ENCODE measurements around the gene ACP4. TPM values are rescaled to one million over a fixed set of nuclear protein-coding genes. Genes with fewer than 3 reads are reported as not detected.

The ACP4 gene
- total RNA-seq, 1 donor from 2014 or later: not detected

GRCh38 chr19:50791594-50792271 is 1.5 kb downstream of the ACP4 start:
- Mint-ChIP-seq H3K9me3 (no peaks in the 10 kb centered on the region), H3K4me1 (peaks cover 4% of the 10 kb centered on the region), H3K36me3 (no peaks in the 10 kb centered on the region), H3K27me3 (ENCODE audit: low read depth) (no peaks in the 10 kb centered on the region), H3K27ac (no peak overlapping the region), H3K4me3 (no peak overlapping the region)
- no peak for DNase-seq (ENCODE audit: low spot score in 2 of 2, unreplicated experiment in 2 of 2)
- TF ChIP-seq CTCF (IDR thresholded peaks at IDR 0.05; ENCODE audit: unreplicated experiment): no peak

- H3K9me3 Mint-ChIP-seq: no peaks in the 10 kb centered on the region
- H3K4me1 Mint-ChIP-seq: peaks cover 4% of the 10 kb centered on the region
- no peak overlapping the region for H3K4me3 Mint-ChIP-seq
- H3K27me3 Mint-ChIP-seq (ENCODE audit: low read depth): no peaks in the 10 kb centered on the region
- peaks cover 2% of the 10 kb centered on the region for H3K36me3 Mint-ChIP-seq
- DNase-seq (ENCODE audit: low spot score in 2 of 2, unreplicated experiment in 2 of 2): no peak
- no peak for TF ChIP-seq CTCF (IDR thresholded peaks at IDR 0.05; ENCODE audit: unreplicated experiment)
- no peak overlapping the region for H3K27ac Mint-ChIP-seq
These were observed 2.3 kb downstream of the ACP4 start for GRCh38 chr19:50792272-50793250.

DNA sequence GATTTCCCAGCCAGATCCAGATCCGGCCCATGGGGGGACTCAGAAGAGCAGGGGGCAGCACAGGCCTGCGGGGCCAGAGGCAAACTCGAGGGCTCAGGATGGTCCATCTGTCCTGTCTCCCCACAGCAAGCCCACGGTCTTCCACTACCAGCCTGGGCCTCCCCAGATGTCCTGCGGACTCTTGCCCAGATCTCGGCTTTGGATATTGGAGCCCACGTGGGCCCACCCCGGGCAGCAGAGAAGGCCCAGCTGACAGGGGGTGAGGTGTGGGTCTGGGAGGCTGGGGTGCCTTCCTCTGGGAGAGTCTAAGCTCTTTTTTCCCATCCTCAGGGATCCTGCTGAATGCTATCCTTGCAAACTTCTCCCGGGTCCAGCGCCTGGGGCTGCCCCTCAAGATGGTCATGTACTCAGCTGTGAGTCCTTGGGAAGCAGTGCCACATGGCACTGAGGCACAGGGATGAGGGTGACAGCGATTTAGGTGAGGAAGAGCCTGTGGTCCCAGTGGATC is 3.4 kb downstream of the ACP4 start:
- Mint-ChIP-seq H3K4me1 (peaks cover 4% of the 10 kb centered on the region), H3K9me3 (no peaks in the 10 kb centered on the region), H3K27me3 (ENCODE audit: low read depth) (no peaks in the 10 kb centered on the region), H3K27ac (no peak overlapping the region), H3K4me3 (no peak overlapping the region), H3K36me3 (peaks cover 2% of the 10 kb centered on the region)
- DNase-seq (ENCODE audit: low spot score in 2 of 2, unreplicated experiment in 2 of 2): no peak
- no peak for TF ChIP-seq CTCF (IDR thresholded peaks at IDR 0.05; ENCODE audit: unreplicated experiment)

GRCh38 chr19:50794074-50794875 is 4.1 kb downstream of the ACP4 start:
- H3K27me3 Mint-ChIP-seq (ENCODE audit: low read depth): no peaks in the 10 kb centered on the region

More at GRCh38 chr19:50794074-50794875, 4.1 kb downstream of the ACP4 start:
- no peak for DNase-seq (ENCODE audit: low spot score in 2 of 2, unreplicated experiment in 2 of 2)
- Mint-ChIP-seq H3K4me1 (peaks cover 4% of the 10 kb centered on the region), H3K9me3 (no peaks in the 10 kb centered on the region), H3K36me3 (peaks cover 2% of the 10 kb centered on the region), H3K27ac (no peak overlapping the region), H3K4me3 (no peak overlapping the region)
- TF ChIP-seq CTCF (IDR thresholded peaks at IDR 0.05; ENCODE audit: unreplicated experiment): no peak

Data from mesothelial cell of epicardium (in vitro differentiated cells).